Subcutaneous adipose tissue (tissue), 4 donors: Measurements from ENCODE around the gene BRSK1. TPM values are rescaled to one million over a fixed set of nuclear protein-coding genes. Genes with fewer than 3 reads are reported as not detected.

Source experiments
- CTCF ChIP-seq: fragments of 450-650 bp; IDR thresholded peaks from one replicate; pipeline ENCODE4 v1.5.1; 2016; ENCODE audit warnings: low read depth, mild to moderate bottlenecking, control low read depth, antibody characterized with exemption, moderate library complexity
- total RNA-seq, 4 donors: library from RNA; depleted of rRNA; stranded (reverse); fragments of >200 nt; gene quantifications; one replicate each; pipeline ENCODE4 v1.1.0, GENCODE V29; 2016

Gene BRSK1
- total RNA-seq, 4 donors from 2014 or later = 0.38 to 1.1 TPM; not detected in 2

GRCh38 chr19:55244004-55244680, 39.7 kb upstream of the BRSK1 start:
- TF ChIP-seq CTCF = no peak

- TF ChIP-seq CTCF = no peak
Measured at GRCh38 chr19:55245236-55245904, 38.4 kb upstream of the BRSK1 start.

GRCh38 chr19:55246462-55247451, 37.0 kb upstream of the BRSK1 start:
- no peak for TF ChIP-seq CTCF

- TF ChIP-seq CTCF = no peak
Measured at GRCh38 chr19:55247621-55248099, 36.1 kb upstream of the BRSK1 start.

- no peak for TF ChIP-seq CTCF
Measured at GRCh38 chr19:55248166-55248675, 35.6 kb upstream of the BRSK1 start.

- TF ChIP-seq CTCF = no peak
Measured at GRCh38 chr19:55248704-55249103, 35.1 kb upstream of the BRSK1 start.

GRCh38 chr19:55249841-55250240, 34.0 kb upstream of the BRSK1 start:
- TF ChIP-seq CTCF = no peak
